ENCODE measurements around the gene GPR153.

The GPR153 gene

GRCh38 chr1:6268415-6268814 is 7.5 kb upstream of the GPR153 start:
- no peak for DNase-seq

GRCh38 chr1:6267686-6268322 is 6.9 kb upstream of the GPR153 start:
- DNase-seq: no peak

GRCh38 chr1:6266641-6267040 is 5.7 kb upstream of the GPR153 start:
- DNase-seq: no peak

- DNase-seq: no peak
Observed at GRCh38 chr1:6265151-6265550, 4.3 kb upstream of the GPR153 start.

- no peak for DNase-seq
Observed at GRCh38 chr1:6263716-6264115, 2.8 kb upstream of the GPR153 start.

- DNase-seq: no peak
Observed at GRCh38 chr1:6262555-6263420, 1.9 kb upstream of the GPR153 start.

- DNase-seq: no peak
Observed at GRCh38 chr1:6261615-6261995, 707 bp upstream of the GPR153 start.

- no peak for DNase-seq
Observed at GRCh38 chr1:6260433-6260934, 414 bp downstream of the GPR153 start.

- DNase-seq: peak; percentile 63
Observed at GRCh38 chr1:6259491-6260362, 1.2 kb downstream of the GPR153 start.

GRCh38 chr1:6258675-6259074 is 2.2 kb downstream of the GPR153 start:
- no peak for DNase-seq

- DNase-seq: no peak
Observed at GRCh38 chr1:6257541-6258069, 3.3 kb downstream of the GPR153 start.

GRCh38 chr1:6256645-6257044 is 4.3 kb downstream of the GPR153 start:
- DNase-seq: no peak

GRCh38 chr1:6254691-6255090 is 6.2 kb downstream of the GPR153 start:
- no peak for DNase-seq

- no peak for DNase-seq
Observed at GRCh38 chr1:6253380-6253779, 7.5 kb downstream of the GPR153 start.

GRCh38 chr1:6252374-6252710 is 8.6 kb downstream of the GPR153 start:
- DNase-seq: no peak

- no peak for DNase-seq
Observed at GRCh38 chr1:6251681-6252373, 9.1 kb downstream of the GPR153 start.

- no peak for DNase-seq
Observed at GRCh38 chr1:6251233-6251632, 9.7 kb downstream of the GPR153 start.

GRCh38 chr1:6249739-6250689 is 10.9 kb downstream of the GPR153 start:
- DNase-seq: no peak

GRCh38 chr1:6248932-6249738 is 11.8 kb downstream of the GPR153 start:
- no peak for DNase-seq

- DNase-seq: no peak
Observed at GRCh38 chr1:6248161-6248776, 12.6 kb downstream of the GPR153 start.
